Neutrophil (primary cell): ENCODE measurements around the gene TMEM184A.

Experiments used
- H3K27ac ChIP-seq: fragments of 200-600 bp; sonication (generic); 2 replicates; pipeline ENCODE4 v1.5.1; 2016; ENCODE audit warnings: mild to moderate bottlenecking, moderate library complexity
- H3K27me3 ChIP-seq: fragments of 200-600 bp; sonication (generic); 2 replicates; pipeline ENCODE4 v1.6.0; 2016; ENCODE audit warnings: mild to moderate bottlenecking
- H3K36me3 ChIP-seq: fragments of 200-600 bp; sonication (generic); 2 replicates; pipeline ENCODE4 v1.5.1; 2017
- H3K4me1 ChIP-seq, 2 experiments: fragments of 200-600 bp in 1 of 2; sonication (generic) in 1 of 2; 1 replicate in 1 of 2; 2 replicates in 1 of 2; pipeline versions ENCODE4 v1.5.1 to v1.6.1; 2013 to 2016; ENCODE audit warnings: low read depth in 1 of 2, low read length in 1 of 2, mild to moderate bottlenecking in 1 of 2, moderate library complexity in 1 of 2; ENCODE audit not compliant: control insufficient read depth in 1 of 2, insufficient read depth in 1 of 2
- H3K4me3 ChIP-seq, 2 experiments: fragments of 200-600 bp in 1 of 2; sonication (generic) in 1 of 2; 1 replicate in 1 of 2; 2 replicates in 1 of 2; pipeline ENCODE4 v1.5.1; 2013 to 2016; ENCODE audit warnings: low read depth in 1 of 2, low read length in 1 of 2, mild to moderate bottlenecking in 1 of 2, moderate library complexity in 1 of 2
- H3K9me3 ChIP-seq: fragments of 200-600 bp; sonication (generic); 2 replicates; pipeline ENCODE4 v1.5.1; 2016
- TF ChIP-seq, protein P1 (sequence below): fragments of 200-600 bp; sonication (generic); IDR thresholded peaks from 2 replicates; pipeline ENCODE4 v1.5.1; 2016; ENCODE audit warnings: antibody characterized with exemption

Gene TMEM184A

DNA sequence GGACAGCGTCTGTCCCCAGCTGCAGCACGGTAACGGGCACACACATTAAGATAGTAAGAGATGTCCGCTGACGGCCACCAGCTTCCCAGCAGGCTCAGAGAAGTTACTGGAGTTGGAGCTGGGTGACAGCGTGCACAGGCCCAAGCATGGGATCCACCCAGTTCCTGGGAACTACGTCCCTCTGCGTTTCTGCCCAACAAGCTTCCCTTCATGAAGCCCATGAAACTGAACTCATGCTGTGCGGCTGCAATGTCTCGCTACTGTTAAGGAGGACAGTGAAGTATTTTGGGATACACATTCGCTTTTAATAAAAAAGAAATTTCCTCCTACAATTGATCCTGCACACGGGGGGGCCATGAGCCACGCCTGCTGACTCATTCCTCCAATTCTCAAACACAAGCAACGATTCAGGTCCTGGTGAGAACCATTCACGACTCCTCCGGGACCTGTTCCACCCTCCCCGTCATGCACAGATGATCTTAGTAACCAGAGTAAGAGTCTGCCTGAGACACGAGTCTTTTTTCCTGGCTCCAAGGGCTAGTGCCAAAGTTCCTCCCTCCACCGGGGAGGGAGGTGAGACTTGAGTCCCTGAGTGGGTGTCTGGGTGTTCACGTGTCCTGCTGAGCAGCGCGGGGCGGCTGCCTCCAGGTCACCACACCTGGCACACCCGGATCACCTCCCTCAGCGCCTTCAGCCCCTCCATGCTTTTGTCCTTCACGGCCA is 11.2 kb upstream of the TMEM184A start:
- H3K27me3 ChIP-seq: peaks cover 4% of the 10 kb centered on the region
- no peaks in the 10 kb centered on the region for H3K9me3 ChIP-seq
- TF ChIP-seq, protein P1, sequence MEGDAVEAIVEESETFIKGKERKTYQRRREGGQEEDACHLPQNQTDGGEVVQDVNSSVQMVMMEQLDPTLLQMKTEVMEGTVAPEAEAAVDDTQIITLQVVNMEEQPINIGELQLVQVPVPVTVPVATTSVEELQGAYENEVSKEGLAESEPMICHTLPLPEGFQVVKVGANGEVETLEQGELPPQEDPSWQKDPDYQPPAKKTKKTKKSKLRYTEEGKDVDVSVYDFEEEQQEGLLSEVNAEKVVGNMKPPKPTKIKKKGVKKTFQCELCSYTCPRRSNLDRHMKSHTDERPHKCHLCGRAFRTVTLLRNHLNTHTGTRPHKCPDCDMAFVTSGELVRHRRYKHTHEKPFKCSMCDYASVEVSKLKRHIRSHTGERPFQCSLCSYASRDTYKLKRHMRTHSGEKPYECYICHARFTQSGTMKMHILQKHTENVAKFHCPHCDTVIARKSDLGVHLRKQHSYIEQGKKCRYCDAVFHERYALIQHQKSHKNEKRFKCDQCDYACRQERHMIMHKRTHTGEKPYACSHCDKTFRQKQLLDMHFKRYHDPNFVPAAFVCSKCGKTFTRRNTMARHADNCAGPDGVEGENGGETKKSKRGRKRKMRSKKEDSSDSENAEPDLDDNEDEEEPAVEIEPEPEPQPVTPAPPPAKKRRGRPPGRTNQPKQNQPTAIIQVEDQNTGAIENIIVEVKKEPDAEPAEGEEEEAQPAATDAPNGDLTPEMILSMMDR: no peak
- H3K27ac ChIP-seq: no peak overlapping the region
- H3K4me1 ChIP-seq: peaks cover 15 to 17% of the 10 kb centered on the region in 2 experiments
- peaks cover 13% of the 10 kb centered on the region for H3K36me3 ChIP-seq
- no peak overlapping the region for H3K4me3 ChIP-seq

DNA sequence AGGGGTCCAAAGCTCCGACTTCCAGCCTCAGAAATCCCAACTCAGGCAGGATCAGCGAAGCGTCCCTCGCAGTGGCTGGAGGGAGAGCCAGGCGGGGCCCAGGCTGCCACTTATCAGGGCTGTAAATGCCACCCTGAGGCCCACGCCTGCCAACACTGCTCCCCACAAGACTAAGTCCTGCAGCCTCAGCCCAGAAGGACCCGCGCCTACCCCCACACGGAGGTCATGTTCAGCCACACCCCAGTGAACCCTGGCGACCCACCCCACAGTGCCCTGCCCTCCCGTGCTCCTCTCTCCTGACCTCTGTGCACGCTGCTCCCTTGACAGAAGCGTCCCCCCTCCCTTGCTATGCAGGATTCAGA is 10.7 kb upstream of the TMEM184A start:
- Histone ChIP-seq H3K27ac (no peak overlapping the region), H3K4me3 (no peak overlapping the region), H3K36me3 (peaks cover 13% of the 10 kb centered on the region), H3K27me3 (peaks cover 4% of the 10 kb centered on the region), H3K9me3 (no peaks in the 10 kb centered on the region), H3K4me1 (peaks cover 15 to 17% of the 10 kb centered on the region in 2 experiments)
- TF ChIP-seq, protein P1: no peak

DNA sequence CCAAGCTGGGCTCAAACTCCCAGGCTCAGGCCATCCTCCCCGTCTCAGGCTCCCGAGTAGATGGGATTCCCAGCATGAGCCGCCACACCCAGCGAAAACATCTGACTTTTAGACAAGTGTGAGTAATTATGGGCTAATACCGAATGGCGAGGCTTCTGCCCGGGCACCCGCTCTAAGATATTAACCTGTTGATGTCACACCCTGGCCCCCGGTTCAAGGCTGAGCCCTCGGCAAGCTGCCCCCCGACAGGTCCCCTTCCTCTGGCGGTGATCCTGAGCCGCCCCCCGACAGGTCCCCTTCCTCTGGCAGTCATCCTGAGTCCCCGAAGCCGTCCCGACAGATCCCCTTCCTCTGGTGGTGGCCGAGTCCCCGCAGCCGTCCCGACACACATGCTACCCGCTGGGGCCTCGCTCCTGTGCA is 8.6 kb upstream of the TMEM184A start:
- Histone ChIP-seq H3K4me1 (peaks cover 5 to 7% of the 10 kb centered on the region in 2 experiments), H3K27ac (no peak overlapping the region), H3K36me3 (peaks cover 13% of the 10 kb centered on the region), H3K4me3 (no peak overlapping the region), H3K9me3 (no peaks in the 10 kb centered on the region), H3K27me3 (peaks cover 4% of the 10 kb centered on the region)
- TF ChIP-seq, protein P1: no peak

DNA sequence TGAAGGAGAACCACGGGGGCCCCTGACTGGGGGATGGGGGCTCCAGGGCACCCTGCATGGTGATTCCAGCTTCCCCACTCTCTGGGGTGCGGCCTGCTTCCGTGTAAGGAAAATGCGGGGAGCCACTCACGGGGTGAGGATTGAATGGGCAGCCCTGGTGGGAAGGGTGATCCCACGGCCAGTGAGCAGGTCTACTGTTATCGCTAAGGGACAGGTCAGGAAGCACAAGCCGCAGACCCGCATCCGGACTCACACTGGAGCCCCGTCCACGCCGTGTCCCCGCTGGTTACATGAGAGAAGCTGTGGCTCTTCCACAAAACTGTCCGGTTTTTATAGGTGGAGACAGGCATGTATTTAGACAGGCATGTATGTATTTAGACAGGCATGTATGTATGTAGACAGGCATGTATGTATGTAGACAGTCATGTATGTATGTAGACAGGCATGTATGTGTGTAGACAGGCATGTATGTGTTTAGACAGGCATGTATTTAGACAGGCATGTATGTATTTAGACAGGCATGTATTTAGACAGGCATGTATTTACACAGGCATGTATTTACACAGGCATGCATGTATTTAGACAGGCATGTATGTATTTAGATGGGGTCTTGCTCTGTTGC is 8.1 kb upstream of the TMEM184A start:
- Histone ChIP-seq H3K4me3 (no peak overlapping the region), H3K9me3 (no peaks in the 10 kb centered on the region), H3K4me1 (peaks cover 2 to 3% of the 10 kb centered on the region in 2 experiments), H3K27me3 (peaks cover 4% of the 10 kb centered on the region), H3K36me3 (peaks cover 13% of the 10 kb centered on the region), H3K27ac (no peak overlapping the region)
- TF ChIP-seq, protein P1: no peak

DNA sequence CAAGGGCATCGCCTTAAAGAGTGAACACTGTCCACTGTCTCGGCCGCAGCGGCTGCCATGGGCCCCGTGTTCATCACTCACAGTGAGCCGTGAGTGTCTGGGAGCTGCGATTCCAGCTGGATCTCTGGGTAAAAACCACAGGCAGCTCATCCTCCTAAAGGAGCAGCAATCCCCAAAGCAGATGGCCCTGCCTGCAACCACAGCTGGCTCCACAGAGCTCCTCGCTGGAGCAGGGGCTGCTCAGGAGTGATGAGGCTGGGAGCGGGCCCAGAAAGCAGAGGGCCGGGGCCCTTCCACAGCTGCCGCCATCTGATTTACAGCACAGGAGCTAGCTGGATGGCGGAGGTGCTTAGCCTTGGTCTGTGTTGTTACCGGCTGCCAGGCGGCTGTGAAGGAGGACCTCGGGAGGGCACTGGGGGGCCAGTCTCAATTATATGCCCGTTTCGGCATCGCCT is 6.6 kb upstream of the TMEM184A start:
- Histone ChIP-seq H3K27ac (no peak overlapping the region), H3K4me1 (no peaks in the 10 kb centered on the region), H3K36me3 (peaks cover 12% of the 10 kb centered on the region), H3K9me3 (no peaks in the 10 kb centered on the region), H3K27me3 (peaks cover 4% of the 10 kb centered on the region), H3K4me3 (no peak overlapping the region)
- TF ChIP-seq, protein P1: no peak
